Stimulated activated CD8-positive, alpha-beta memory T cell treated with anti-CD3 and anti-CD28 coated beads, Interleukin-15, amount 100 ng/mL, for 1 hour (primary cell): ENCODE data around the gene C16orf87.
"Not testable (repeated sequence)": the region's sequence is repeated elsewhere in the genome, so short reads cannot be mapped to it uniquely, and the experiment has no call there.

Experiments used
- DNase-seq: peaks from one replicate; pipeline ENCODE4 v3.0.0-alpha.2; 2020; ENCODE audit warnings: low read depth

C16orf87 gene, protein sequence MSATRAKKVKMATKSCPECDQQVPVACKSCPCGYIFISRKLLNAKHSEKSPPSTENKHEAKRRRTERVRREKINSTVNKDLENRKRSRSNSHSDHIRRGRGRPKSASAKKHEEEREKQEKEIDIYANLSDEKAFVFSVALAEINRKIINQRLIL

DNA sequence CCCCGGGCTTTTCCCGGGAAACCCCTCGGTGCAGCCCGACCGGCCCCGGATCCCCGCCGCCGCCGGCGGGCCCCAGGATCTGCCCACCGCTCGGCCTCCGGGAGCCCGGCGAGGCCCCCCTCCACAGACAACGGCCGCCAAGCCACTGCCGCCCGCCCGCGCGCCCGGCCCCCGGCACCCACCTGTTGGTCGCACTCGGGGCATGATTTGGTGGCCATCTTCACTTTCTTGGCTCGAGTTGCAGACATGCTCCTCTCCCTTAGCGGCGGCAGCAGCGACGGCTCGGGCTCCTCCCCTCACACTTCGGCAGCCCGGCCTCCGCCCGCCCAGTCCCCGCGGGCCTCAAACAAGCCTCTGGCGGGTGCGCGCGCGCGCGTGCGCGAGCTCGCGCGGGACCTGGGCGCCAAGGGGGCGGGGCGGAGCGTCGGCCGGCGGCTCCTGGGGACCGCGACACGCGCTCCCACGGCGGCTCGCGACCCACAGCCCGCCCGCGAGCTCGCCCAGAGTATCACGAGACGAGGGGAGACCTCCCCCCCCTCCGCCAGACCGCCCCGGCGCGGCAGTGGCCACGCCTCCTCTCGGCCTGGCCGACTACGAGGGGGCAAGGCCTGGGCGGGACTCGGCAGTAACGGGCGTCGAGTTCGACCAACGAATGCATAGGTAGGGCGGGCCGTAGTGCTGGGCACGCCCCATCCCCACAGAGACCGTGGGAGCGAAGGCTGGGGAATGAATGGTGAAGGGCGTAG lies at the start of gene C16orf87:
TSS of gene C16orf87 (minus strand) at position 279 of the 746 bp plus-strand sequence. CDS start at position 248, 31 bp downstream.
- peak; percentile 80 for DNase-seq

DNA sequence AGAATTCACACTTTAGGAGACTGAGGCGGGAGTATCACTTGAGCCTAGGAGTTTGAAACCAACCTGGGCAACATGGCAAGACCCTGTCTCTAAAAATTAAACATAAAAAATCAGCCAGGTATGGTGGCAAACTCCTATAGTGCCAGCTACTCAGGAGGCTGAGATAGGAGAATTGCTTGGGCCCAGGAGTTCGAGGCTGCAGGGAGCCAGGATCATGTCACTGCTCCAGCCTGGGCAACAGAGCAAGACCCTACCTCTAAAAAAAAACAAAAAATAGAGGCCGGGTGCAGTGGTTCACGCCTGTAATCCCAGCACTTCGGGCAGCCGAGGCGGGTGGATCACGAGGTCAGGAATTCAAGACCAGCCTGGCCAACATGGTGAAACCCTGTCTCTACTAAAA lies 44.3 kb upstream of the C16orf87 start:
- DNase-seq: no peak

DNA sequence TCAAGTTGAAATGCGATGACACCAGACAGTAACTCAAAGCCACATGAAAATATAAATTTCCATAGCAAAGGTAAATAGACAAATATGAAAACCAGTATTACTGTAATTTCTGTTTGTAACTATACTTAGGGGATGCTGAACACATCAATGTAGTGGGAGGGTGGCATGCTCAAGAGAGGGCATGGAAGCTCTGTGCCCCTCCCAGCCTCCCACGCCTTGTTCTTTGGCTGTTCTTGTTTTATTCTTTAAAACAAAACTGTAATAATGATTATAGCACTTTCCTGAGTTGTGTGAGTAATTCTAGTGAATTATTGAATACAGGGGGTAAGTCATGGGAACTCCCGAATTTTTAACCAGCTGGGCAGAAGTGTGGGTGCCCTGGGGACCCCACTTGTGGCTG lies 42.2 kb upstream of the C16orf87 start:
- no peak for DNase-seq

DNA sequence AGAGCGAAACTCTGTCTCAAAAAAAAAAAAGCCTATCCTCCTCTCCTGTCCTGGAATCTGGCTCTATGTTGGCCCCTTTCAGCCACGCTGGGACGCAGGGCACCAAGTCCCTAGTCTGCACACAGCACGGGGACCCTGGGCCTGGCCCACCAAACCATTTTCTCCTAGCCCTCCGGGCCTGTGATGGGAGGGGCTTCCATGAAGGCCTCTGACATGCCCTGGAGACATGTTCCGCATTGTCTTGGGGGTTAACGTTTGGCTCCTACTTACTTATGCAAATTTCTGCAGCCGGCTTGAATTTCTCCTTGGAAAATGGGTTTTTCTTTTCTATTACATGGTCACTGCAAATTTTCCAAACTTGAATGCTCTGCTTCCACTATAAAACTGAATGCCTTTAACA lies 40.6 kb upstream of the C16orf87 start:
- DNase-seq: no peak

DNA sequence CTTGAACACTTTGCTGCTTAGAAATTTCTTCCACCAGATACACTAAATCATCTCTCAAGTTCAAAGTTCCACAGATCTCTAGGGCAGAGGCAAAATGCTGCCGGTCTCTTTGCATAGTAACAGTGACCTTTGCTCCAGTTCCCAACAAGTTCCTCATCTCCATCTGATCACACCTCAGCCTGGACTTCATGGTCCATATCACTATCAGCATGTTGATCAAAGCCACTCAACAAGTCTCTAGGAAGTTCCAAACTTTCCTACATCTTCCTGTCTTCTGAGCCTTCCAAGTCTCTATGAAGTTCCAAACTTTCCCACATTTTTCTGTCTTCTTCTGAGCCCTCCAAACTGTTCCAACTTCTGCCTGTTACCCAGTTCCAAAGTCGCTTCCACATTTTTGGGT lies 37.9 kb upstream of the C16orf87 start:
- DNase-seq: not testable (repeated sequence)

DNA sequence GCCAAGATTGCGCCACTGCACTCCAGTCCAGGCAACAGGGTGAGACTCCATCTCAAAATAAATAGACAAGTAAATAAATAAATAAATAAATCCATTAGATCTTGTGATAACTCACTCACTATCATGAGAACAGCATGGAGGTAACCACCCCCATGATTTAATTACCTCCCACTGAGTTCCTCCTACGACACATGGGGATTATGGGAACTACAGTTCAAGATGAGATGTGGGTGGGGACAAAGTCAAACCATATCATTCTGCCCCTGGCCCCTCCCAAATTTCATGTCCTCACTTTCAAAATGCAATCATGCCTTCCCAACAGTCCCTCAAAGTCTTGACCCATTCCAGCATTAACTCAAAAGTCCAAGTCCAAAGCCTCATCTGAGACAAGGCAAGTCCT lies 36.5 kb upstream of the C16orf87 start:
- DNase-seq: not testable (repeated sequence)

DNA sequence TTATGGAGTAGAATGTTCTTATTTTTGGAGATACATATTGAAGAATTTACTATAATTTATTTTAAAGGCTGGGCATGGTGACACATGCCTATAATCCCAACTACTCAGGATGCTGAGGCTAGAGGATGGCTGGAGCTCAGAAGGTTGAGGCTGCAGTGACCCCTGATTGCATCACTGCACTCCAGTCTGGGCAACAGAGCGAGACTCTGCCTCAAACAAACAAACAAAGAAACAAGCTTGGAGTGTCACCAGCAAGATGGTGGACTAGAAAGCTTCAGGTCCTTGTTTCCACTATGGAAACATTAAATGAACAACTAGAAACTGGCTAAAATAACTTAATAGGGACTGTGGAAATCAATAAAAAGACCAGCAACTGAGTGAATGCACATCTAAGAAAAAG lies 35.3 kb upstream of the C16orf87 start:
- no peak for DNase-seq

DNA sequence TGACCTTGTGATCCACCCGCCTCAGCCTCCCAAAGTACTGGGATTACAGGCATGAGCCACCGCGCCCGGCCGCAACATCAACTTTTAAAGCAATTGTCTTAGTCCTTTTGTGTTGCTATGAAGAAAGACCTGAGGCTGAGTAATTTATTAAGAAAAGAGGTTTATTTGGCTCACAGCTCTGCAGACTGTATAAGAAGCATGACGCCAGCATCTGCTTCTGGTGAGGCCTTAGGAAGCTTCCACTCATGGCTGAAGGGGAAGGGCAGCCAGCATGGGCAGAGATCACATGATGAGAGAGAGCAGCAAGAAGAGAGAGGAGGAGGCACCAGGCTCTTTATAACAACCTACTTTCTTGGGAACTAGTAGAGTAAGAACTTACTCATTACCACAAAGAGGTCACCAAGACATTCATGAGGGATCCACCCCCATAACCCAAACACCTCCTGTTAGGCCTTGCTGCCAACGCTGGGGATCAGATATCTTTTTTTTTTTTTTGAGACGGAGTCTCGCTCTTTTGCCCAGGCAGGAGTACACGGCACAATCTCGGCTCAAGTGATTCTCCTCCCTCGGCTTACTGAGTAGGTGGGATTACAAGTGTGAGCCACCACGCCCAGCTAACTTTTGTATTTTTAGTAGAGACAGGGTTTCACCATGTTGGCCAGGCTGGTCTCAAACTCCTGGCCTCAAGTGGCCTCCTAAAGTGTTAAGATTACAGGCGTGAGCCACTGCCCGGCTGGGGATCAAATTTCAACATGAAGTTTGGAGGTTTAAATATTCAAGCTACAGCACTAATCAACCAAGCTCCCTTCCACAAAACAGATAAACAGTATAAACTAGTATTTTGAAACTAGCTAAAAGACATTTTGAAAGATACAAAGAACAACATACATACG lies 31.8 kb upstream of the C16orf87 start:
- no peak for DNase-seq

DNA sequence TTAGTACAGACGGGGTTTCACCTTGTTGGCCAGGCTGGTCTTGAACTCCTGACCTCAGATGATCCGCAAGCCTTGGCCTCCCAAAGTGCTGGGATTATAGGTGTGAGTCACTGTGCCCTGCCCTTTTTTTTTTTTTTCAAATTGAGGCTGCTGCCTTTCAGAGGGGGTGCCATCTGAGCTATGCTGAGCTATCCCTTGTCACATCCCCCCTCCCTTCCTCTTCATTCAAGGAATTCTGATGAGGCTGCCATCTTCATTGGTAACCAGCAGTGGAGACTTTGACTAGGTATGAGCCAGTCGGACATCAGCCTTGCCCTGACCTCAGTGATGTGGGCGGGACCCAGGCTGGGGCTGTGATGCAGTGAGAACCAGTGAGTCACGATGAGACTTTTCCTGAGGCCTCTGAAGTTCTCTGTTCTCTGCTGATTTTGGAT lies 28.8 kb upstream of the C16orf87 start:
- no peak for DNase-seq

DNA sequence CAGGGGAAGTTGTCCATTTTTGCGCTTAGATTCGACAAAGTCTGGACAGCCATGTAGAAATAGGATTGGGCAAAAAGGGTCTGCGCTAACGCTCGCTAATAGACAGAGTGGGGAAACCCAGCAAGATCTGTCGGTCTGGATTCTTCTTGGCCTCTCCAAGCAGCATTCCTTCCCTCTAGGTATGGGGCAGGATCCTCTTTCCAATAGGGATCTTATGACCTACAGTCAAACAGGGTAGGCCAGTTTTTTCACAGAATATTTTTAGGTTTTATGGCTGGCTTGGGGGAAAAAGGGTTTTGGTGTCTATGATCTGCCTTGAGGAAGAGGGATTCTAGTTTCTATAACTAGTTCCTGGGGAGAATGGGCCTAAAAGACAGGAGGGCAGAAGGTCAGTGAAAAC lies 27.2 kb upstream of the C16orf87 start:
- no peak for DNase-seq

DNA sequence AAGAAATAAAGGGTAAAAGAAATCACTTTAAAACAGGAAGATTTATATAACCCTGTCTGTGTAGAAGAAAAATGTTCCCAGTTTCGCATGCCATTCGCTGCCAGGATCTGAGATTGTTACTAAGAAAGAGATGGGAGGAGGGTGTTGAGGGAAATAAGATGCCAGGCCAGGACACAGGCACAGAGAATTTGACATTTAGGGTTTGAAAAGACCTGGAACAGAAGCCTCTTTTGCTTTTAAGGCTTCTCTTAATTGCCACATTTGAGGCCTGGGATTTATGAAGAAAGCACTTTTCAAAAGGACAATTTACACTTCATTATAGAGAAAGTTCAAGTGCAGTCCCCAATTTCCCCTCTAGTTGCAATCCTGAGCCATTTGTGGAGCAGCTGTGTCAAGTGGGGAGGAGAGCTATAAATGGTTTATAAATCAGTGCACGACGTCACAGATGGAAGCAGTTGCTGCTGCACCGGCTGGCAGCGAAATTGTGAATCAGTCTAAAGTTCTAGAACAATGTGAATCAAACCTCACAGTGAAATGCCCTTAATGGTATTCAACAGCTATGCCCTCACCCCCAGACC lies 26.5 kb upstream of the C16orf87 start:
- DNase-seq: no peak

DNA sequence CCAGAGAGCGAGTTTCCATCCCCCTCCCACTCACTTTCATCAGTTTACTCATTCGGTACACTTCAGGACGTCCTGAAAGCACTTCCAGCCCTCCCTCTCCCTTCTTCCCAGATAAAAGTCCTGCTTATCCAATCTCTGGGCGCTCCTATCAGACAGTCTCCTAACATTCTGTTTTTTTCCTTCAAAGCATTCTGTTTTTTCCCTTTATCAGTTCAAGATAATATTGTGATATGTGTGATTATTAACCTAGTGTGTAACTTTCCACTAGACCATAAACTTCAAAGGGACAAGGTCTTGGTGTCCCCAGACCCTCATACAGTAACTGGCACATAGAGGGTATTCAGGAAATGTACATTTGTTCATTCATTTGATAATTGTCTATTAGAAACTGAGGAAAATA lies 24.4 kb upstream of the C16orf87 start:
- no peak for DNase-seq

DNA sequence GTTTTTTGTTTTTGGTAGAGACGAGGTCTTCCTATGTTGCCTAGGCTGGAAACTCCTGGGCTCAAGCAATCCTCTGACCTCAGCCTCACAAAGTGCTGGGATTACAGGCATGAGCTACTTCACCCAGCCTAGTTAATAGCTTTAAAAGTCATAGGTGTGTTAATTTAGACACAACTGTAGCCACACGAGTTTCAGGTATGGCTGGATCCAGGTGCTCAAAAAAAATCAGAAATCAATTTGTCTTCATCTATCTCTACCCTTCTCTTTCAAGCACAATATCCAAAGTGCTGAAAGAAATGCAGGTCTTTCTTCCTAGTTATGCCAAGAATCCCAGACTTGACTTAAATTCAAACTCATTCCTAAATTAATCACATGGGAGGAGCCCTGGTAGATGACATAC lies 23.9 kb upstream of the C16orf87 start:
- DNase-seq: no peak

DNA sequence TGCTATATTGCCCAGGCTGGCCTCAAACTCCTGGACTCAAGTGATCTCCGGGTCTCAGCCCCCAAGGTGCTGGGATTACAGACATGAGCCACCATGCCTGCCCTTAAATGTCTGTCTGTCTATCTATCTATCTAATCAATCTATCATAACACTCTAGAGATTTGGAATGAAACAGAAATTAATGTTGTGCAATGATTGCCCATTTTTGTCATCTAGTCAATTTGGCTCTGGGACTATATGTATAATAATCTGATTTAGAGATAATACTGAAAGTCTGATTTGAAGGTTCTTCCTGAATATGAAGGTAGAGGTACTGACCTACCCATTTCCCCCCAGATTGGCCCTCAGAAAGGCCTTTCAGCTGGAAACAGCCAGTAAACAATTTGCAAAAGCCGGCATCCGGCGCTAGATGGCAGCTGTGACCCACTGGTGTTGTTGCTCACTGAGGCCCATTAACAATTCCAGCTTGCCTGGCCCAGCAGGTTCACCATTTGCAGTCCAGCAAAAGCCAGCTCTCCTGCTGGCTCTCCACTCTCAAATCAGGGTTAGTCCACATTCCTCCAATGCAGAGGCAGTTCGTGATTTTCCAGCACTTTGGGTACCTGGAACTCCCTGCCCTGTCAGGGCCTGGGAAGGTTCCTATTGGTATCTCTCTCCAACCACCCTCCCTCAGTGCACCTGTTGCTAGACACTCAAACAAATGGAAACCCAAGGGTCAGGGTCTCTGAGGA lies 22.9 kb upstream of the C16orf87 start:
- peak; percentile 6 for DNase-seq

DNA sequence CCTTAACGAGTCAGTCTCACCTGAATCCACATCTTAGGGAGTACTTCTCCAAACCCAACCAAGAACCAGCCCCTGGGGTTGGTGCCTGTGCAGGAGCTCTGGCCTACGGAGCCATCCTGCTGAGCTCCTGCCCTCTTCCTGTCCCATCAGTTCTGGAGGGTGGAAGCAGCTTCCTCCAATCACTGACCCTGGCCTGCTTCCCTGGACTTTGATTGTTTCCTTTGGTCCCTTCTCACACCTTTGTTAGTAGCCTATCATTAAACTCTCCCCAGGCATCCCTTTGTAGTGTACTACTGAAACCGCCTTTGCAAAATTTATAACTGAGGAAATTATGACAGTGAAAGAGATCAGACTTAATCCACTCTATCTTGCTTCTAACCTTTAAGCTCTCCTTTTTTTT lies 21.1 kb upstream of the C16orf87 start:
- DNase-seq: no peak

DNA sequence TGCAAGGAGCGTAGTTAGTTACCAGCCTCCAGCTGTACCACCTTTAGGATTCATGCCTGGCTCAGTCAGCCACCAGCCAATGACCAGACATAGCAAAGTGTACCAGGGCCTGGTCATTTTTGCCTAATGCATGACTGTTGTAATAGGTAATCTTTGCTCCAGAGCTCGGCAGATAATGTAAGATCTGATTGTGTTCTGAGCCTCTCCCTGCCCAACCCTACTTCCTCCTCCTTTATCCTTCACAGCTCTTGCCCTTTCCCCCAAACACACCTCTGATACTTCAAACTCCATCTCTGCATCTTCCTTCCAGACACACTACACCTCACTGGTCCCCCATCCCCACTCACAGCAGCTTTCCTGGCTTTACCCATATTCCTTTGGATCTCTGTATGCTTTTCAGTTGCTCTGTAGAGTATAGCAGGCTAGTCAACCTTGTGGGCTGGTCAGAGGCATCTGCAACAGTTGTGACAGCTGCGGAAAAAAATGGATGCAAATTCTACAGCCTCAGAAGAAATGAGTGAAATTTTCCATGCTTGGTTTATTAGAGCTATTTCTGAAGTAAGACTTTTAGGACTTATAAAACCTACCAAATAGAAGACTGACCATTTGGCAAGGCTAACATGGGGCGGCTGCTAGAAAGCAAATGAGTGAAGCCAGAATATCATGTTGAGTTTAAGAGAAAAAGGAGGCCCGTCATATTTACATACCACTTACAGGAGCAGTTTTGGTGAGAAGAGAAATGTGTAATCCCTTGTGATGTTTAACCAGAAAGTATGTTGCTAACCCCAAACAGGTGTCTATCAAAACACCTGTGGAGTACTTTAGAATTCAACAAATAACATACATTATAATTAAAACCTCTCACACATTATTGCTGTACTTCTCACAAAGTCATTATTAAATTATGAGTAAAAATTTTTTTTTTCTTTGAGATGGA lies 19.9 kb upstream of the C16orf87 start:
- no peak for DNase-seq

DNA sequence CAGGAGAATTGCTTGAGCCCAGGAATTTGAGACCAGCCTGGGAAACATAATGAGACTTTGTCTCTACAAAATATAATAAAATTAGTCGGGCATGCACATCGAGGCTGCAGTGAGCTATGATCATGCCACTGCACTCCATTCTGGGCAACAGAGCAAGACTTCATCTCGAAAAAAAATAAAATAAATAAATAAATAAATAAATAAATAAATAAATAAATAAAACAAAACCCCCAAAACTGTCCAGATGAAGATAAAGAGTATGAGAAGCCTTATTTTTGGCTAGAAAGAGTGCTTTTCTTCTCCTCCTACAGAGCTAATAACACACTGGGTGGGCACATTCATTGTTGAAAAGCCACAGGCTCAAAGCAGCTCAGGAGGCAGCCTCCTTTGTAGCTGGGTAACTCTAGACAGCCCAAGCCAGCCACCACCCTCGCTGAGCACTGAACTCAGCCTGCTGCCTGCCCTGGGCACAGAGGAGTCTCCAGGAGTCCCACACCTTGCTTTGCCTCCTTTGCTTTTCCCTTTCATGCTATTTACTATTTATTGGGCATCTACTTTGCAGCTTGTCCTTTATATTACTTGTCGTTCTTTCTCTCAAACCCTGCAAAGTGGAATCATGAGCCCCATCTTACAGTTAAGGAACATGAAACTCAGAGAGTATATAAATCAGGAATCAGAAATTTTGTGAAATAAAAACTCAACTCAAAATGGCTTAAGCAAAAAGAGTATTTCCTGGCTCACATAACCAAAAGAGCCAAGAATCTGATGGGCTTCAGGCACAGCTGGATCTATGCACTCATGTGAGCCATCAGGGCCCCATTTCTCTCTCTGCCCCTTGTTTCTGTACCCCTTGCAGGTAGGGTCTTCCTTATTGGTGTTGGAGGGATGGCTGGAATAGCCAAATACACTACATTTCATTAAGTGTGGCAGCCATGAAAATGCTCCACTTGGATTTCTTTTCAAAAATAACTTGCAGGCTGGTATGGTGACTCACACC lies 18.1 kb upstream of the C16orf87 start:
- DNase-seq: no peak

DNA sequence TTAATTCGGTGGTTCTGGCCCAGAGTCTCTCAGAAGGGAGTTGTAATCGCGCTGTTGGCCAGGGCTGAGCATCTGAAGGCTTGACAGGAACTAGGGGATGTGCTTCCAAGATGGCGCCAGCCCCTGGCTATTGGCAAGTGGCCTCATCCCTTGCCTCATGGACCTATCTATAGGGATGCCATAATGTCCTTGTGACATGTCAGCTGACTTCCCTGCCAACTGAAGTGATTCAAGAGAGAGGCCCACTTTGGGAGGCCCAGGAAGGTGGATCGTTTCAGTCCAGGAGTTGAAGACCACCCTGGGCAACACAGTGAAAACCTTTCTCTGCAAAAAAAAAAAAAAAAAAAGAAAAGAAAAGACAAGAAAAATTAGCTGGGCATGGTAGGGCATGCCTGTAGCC lies 15.0 kb upstream of the C16orf87 start:
- DNase-seq: no peak

DNA sequence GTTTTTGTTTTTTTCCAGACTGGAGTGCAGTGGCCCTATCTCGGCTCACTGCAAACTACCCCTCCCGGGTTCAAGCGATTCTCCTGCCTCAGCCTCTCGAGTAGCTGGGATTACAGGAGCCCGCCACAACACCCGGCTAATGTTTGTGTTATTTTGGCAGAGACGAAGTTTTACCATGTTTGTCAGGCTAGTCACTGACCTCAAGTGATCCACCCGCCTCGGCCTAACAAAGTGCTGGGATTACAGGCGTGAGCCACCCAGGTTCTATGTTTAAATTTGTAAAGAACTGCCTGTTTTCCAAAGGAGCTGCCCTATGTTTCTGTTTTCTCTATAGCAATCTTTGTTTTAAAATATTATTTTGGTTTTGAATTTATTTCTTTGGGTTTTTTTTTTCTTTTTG lies 13.8 kb upstream of the C16orf87 start:
- DNase-seq: no peak
